ENCODE measurements around the gene MARS1.

GRCh38 chr12:57465030-57465746 is 22.7 kb upstream of the MARS1 start:
- TF ChIP-seq EZH2phosphoT487 (IDR thresholded peaks at IDR 0.05; ENCODE audit: borderline replicate concordance, low read length) (no peak), CTCF (conservative IDR thresholded peaks at IDR 0.05; ENCODE audit: low read depth, low read length) (no peak)
